ENCODE results near the gene PACS2.

DNA sequence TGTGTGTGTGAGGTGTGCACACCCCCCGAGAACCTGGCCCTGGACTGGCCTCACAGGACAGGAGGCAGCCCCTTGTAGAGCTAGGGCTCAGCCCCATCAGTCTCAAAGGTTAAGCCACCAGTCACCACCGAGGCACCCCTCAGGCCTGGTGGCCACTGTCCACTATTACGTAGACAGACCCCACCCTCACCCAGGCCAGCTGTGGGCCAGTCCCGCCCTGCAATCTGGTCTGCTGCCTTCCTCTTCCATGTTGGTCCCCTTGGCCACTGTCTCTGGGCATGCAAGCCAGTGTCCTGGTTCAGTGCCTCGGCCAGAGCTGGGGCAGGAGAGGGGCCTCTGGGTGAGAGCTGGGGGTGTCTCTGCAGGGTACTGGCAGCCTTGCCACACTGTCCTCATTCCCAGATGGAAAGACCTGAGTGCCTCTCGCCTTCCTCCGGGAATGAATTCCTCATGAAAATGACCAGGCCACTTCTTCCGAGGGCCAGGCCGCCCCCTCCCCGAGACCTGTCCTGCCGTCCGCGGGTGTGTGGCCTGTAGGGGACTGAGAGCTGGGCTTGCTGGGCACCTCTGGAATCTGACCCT lies 82.9 kb downstream of the PACS2 start:
- TF ChIP-seq POLR2AphosphoS5 (IDR thresholded peaks at IDR 0.05) (no peak), POLR2A (IDR thresholded peaks at IDR 0.05; ENCODE audit: low read depth) (no peak)

Data from esophagus muscularis mucosa (tissue), 2 donors.